ENCODE results near the gene ZNF683.

- TF ChIP-seq CTCF (IDR thresholded peaks at IDR 0.05; ENCODE audit: low read depth, low read length, missing input control) (no peak), MAX (IDR thresholded peaks at IDR 0.05) (no peak), REST (IDR thresholded peaks at IDR 0.05) (no peak), RAD21 (IDR thresholded peaks at IDR 0.05) (no peak), YY1 (IDR thresholded peaks at IDR 0.05) (no peak), EGR1 (IDR thresholded peaks at IDR 0.05; ENCODE audit: low read depth in 2 of 2) (no peak), JUND (IDR thresholded peaks at IDR 0.05) (no peak), ZBTB33 (IDR thresholded peaks at IDR 0.05) (no peak), TAF1 (conservative IDR thresholded peaks at IDR 0.05) (no peak), SP1 (IDR thresholded peaks at IDR 0.05) (no peak), GABPA (IDR thresholded peaks at IDR 0.05 in 1 of 2, conservative IDR thresholded peaks at IDR 0.05 in 1 of 2) (no peak), HNF4A (conservative IDR thresholded peaks at IDR 0.05) (no peak)
These were observed 22.2 kb downstream of the ZNF683 start for GRCh38 chr1:26350343-26350700.

All from liver (tissue), 3 donors.